ENCODE results near the gene FAM81A. TPM values are rescaled to one million over a fixed set of nuclear protein-coding genes. Genes with fewer than 3 reads are reported as not detected.

Gene FAM81A
- total RNA-seq, 4 donors from 2014 or later, result 1.6 to 2.8 TPM; not detected in 2

GRCh38 chr15:59444081-59444835 is 6.3 kb downstream of the FAM81A start:
- no peak for DNase-seq
- WGBS, 2 donors, result 78 to 84% methylated on average over 8 to 10 of the region's 11 CpGs
- intact Hi-C loops (cut with DNase I), result no loop called here

GRCh38 chr15:59444980-59445545 is 7.1 kb downstream of the FAM81A start:
- intact Hi-C loops (cut with DNase I), result no loop called here
- TF ChIP-seq POLR2A (IDR thresholded peaks at IDR 0.05) (no peak), CTCF (IDR thresholded peaks at IDR 0.05) (no peak)
- 62 to 67% methylated on average over 10 to 11 of the region's 11 CpGs for WGBS, 2 donors
- no peak for DNase-seq
- H3K27ac ChIP-seq, result no peak overlapping the region
- no peaks in the 10 kb centered on the region for H3K27me3 ChIP-seq
- no peak overlapping the region for H3K4me3 ChIP-seq
- no peaks in the 10 kb centered on the region for H3K4me1 ChIP-seq
- H3K9me3 ChIP-seq, result no peaks in the 10 kb centered on the region
- no peaks in the 10 kb centered on the region for H3K36me3 ChIP-seq

More at GRCh38 chr15:59444081-59444835, 6.3 kb downstream of the FAM81A start:
- no peaks in the 10 kb centered on the region for H3K27me3 ChIP-seq
- TF ChIP-seq POLR2A (IDR thresholded peaks at IDR 0.05) (no peak), CTCF (IDR thresholded peaks at IDR 0.05) (no peak)
- no peaks in the 10 kb centered on the region for H3K9me3 ChIP-seq
- H3K36me3 ChIP-seq, result no peaks in the 10 kb centered on the region
- no peaks in the 10 kb centered on the region for H3K4me1 ChIP-seq
- H3K4me3 ChIP-seq, result no peak overlapping the region
- no peak overlapping the region for H3K27ac ChIP-seq

GRCh38 chr15:59446232-59446957 is 8.4 kb downstream of the FAM81A start:
- no peak for TF ChIP-seq POLR2A (IDR thresholded peaks at IDR 0.05)
- no peak for TF ChIP-seq CTCF (IDR thresholded peaks at IDR 0.05)
- Histone ChIP-seq H3K4me1 (no peaks in the 10 kb centered on the region), H3K9me3 (no peaks in the 10 kb centered on the region), H3K36me3 (no peaks in the 10 kb centered on the region), H3K27ac (no peak overlapping the region), H3K4me3 (no peak overlapping the region), H3K27me3 (no peaks in the 10 kb centered on the region)
- WGBS, 2 donors, result 60 to 80% methylated on average over 3 of the region's 3 CpGs
- DNase-seq, result no peak
- intact Hi-C loops (cut with DNase I), result no loop called here

GRCh38 chr15:59447367-59447766 is 9.4 kb downstream of the FAM81A start:
- intact Hi-C loops (cut with DNase I), result no loop called here
- no peak for DNase-seq

More at GRCh38 chr15:59447367-59447766, 9.4 kb downstream of the FAM81A start:
- Histone ChIP-seq H3K36me3 (no peaks in the 10 kb centered on the region), H3K27me3 (no peaks in the 10 kb centered on the region), H3K4me1 (no peaks in the 10 kb centered on the region), H3K9me3 (no peaks in the 10 kb centered on the region), H3K4me3 (no peak overlapping the region), H3K27ac (no peak overlapping the region)
- 100% methylated on average over 1 of the region's 1 CpG for WGBS, 2 donors
- TF ChIP-seq CTCF (IDR thresholded peaks at IDR 0.05) (no peak), POLR2A (IDR thresholded peaks at IDR 0.05) (no peak)
